HEK293 (cell line): ENCODE data around the gene ABCA3.

Experiments used
- MYNN ChIP-seq: fragments of 450-650 bp; formaldehyde crosslinking; IDR thresholded peaks from 2 replicates; pipeline ENCODE4 v1.5.1; 2016; ENCODE audit warnings: missing biosample characterization, missing genetic modification characterization, borderline replicate concordance
- YY1 ChIP-seq: fragments of 450-650 bp; formaldehyde crosslinking; IDR thresholded peaks from 2 replicates; pipeline ENCODE4 v1.5.1; 2018; ENCODE audit warnings: missing biosample characterization, missing genetic modification characterization
- ZNF274 ChIP-seq, 2 experiments: fragments of 200-500 bp in 1 of 2; fragments of 450-650 bp in 1 of 2; sonication (Bioruptor generic) in 1 of 2; formaldehyde crosslinking in 1 of 2; IDR thresholded peaks; 2 replicates each; pipeline versions ENCODE4 v1.5.1 to v1.6.1; 2014 to 2016; ENCODE audit warnings: borderline replicate concordance in 1 of 2, inconsistent platforms in 1 of 2, low read length in 1 of 2, missing biosample characterization in 1 of 2, missing genetic modification characterization in 1 of 2
- ZNF747 ChIP-seq: fragments of 450-650 bp; formaldehyde crosslinking; IDR thresholded peaks from 2 replicates; pipeline ENCODE4 v1.5.1; 2016; ENCODE audit warnings: missing biosample characterization, missing genetic modification characterization
- ZNF768 ChIP-seq: fragments of 450-650 bp; formaldehyde crosslinking; IDR thresholded peaks from 2 replicates; pipeline ENCODE4 v1.5.1; 2018; ENCODE audit warnings: missing biosample characterization, mild to moderate bottlenecking, missing genetic modification characterization
- TF ChIP-seq, protein P1 (sequence below): fragments of 450-650 bp; formaldehyde crosslinking; IDR thresholded peaks from 2 replicates; pipeline ENCODE4 v1.5.1; 2016; ENCODE audit warnings: missing biosample characterization, missing genetic modification characterization
- TF ChIP-seq, protein P2 (sequence below): fragments of 450-650 bp; formaldehyde crosslinking; IDR thresholded peaks from 2 replicates; pipeline ENCODE4 v1.5.1; 2016; ENCODE audit warnings: missing biosample characterization, missing genetic modification characterization
- TF ChIP-seq, protein P3 (sequence below): fragments of 450-650 bp; formaldehyde crosslinking; IDR thresholded peaks from 2 replicates; pipeline ENCODE4 v1.5.1; 2016; ENCODE audit warnings: missing biosample characterization, missing genetic modification characterization
- TF ChIP-seq, protein P4 (sequence below): fragments of 450-650 bp; formaldehyde crosslinking; IDR thresholded peaks from 2 replicates; pipeline ENCODE4 v1.5.1; 2017; ENCODE audit warnings: missing biosample characterization, missing genetic modification characterization
- TF ChIP-seq, protein P5 (sequence below): fragments of 450-650 bp; formaldehyde crosslinking; IDR thresholded peaks from 2 replicates; pipeline ENCODE4 v1.5.1; 2016; ENCODE audit warnings: missing biosample characterization, missing genetic modification characterization

DNA sequence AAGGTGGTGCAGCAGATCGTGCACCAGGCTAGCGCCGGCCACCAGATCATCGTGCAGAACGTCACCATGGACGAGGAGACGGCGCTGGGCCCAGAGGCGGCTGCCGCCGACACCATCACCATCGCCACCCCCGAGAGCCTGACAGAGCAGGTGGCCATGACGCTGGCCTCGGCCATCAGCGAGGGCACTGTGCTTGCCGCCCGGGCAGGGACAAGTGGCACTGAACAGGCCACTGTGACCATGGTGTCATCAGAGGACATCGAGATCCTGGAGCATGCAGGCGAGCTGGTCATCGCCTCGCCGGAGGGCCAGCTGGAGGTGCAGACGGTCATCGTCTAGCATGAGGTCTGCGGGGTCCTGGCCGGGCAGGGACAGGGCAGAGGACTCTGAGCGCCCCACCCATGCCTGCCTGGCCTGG lies 105.3 kb downstream of the ABCA3 start:
- TF ChIP-seq, protein P1, sequence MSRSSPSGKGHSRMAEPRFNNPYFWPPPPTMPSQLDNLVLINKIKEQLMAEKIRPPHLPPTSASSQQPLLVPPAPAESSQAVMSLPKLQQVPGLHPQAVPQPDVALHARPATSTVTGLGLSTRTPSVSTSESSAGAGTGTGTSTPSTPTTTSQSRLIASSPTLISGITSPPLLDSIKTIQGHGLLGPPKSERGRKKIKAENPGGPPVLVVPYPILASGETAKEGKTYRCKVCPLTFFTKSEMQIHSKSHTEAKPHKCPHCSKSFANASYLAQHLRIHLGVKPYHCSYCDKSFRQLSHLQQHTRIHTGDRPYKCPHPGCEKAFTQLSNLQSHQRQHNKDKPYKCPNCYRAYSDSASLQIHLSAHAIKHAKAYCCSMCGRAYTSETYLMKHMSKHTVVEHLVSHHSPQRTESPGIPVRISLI (tag by site-specific recombination), result no peak
- TF ChIP-seq, protein P2, sequence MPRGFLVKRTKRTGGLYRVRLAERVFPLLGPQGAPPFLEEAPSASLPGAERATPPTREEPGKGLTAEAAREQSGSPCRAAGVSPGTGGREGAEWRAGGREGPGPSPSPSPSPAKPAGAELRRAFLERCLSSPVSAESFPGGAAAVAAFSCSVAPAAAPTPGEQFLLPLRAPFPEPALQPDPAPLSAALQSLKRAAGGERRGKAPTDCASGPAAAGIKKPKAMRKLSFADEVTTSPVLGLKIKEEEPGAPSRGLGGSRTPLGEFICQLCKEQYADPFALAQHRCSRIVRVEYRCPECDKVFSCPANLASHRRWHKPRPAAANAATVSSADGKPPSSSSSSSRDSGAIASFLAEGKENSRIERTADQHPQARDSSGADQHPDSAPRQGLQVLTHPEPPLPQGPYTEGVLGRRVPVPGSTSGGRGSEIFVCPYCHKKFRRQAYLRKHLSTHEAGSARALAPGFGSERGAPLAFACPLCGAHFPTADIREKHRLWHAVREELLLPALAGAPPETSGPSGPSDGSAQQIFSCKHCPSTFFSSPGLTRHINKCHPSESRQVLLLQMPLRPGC (tag by site-specific recombination), result no peak
- TF ChIP-seq, protein P3, sequence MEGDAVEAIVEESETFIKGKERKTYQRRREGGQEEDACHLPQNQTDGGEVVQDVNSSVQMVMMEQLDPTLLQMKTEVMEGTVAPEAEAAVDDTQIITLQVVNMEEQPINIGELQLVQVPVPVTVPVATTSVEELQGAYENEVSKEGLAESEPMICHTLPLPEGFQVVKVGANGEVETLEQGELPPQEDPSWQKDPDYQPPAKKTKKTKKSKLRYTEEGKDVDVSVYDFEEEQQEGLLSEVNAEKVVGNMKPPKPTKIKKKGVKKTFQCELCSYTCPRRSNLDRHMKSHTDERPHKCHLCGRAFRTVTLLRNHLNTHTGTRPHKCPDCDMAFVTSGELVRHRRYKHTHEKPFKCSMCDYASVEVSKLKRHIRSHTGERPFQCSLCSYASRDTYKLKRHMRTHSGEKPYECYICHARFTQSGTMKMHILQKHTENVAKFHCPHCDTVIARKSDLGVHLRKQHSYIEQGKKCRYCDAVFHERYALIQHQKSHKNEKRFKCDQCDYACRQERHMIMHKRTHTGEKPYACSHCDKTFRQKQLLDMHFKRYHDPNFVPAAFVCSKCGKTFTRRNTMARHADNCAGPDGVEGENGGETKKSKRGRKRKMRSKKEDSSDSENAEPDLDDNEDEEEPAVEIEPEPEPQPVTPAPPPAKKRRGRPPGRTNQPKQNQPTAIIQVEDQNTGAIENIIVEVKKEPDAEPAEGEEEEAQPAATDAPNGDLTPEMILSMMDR (tag by site-specific recombination), result no peak
- no peak for TF ChIP-seq YY1 (tag by site-specific recombination)
- no peak for TF ChIP-seq MYNN (tag by site-specific recombination)
- TF ChIP-seq ZNF768 (tag by site-specific recombination), result no peak
- TF ChIP-seq, protein P4, sequence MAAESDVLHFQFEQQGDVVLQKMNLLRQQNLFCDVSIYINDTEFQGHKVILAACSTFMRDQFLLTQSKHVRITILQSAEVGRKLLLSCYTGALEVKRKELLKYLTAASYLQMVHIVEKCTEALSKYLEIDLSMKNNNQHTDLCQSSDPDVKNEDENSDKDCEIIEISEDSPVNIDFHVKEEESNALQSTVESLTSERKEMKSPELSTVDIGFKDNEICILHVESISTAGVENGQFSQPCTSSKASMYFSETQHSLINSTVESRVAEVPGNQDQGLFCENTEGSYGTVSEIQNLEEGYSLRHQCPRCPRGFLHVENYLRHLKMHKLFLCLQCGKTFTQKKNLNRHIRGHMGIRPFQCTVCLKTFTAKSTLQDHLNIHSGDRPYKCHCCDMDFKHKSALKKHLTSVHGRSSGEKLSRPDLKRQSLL (tag by site-specific recombination), result no peak
- TF ChIP-seq ZNF274 (IDR thresholded peaks at IDR 0.05; ENCODE audit: low read length), result no peak
- TF ChIP-seq ZNF274 (tag by site-specific recombination; IDR thresholded peaks at IDR 0.05; ENCODE audit: borderline replicate concordance), result no peak
- TF ChIP-seq ZNF747 (tag by site-specific recombination), result no peak
- TF ChIP-seq, protein P5, sequence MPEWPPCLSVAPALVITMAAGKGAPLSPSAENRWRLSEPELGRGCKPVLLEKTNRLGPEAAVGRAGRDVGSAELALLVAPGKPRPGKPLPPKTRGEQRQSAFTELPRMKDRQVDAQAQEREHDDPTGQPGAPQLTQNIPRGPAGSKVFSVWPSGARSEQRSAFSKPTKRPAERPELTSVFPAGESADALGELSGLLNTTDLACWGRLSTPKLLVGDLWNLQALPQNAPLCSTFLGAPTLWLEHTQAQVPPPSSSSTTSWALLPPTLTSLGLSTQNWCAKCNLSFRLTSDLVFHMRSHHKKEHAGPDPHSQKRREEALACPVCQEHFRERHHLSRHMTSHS (tag by site-specific recombination), result no peak
